ENCODE data around the gene TMEM45A. TPM values are rescaled to one million over a fixed set of nuclear protein-coding genes. Genes with fewer than 3 reads are reported as not detected.
"Not testable (repeated sequence)": the region's sequence is repeated elsewhere in the genome, so short reads cannot be mapped to it uniquely, and the experiment has no call there.

The TMEM45A gene
- total RNA-seq, 1 experiment from 2014 or later: 0.13 TPM

DNA sequence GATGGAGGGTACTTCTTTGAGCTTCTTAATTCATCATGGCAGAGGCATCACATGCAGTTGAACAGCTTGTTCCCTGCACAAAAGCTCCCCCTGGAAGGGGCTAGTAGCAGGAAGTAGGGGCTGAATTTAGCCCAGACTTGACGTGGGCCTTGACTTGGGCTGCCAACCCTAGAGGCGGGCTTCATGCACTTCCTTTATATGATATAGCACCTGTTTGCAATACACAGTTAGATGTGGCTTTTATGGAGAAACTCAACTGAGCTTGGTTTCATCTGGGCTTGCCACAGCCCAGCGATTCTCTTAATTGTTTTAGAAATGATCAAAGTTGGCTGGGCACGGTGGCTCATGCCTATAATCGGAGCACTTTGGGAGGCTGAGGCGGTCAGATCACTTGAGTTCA is 83.3 kb downstream of the TMEM45A start:
- DNase-seq (ENCODE audit: low spot score): no peak

DNA sequence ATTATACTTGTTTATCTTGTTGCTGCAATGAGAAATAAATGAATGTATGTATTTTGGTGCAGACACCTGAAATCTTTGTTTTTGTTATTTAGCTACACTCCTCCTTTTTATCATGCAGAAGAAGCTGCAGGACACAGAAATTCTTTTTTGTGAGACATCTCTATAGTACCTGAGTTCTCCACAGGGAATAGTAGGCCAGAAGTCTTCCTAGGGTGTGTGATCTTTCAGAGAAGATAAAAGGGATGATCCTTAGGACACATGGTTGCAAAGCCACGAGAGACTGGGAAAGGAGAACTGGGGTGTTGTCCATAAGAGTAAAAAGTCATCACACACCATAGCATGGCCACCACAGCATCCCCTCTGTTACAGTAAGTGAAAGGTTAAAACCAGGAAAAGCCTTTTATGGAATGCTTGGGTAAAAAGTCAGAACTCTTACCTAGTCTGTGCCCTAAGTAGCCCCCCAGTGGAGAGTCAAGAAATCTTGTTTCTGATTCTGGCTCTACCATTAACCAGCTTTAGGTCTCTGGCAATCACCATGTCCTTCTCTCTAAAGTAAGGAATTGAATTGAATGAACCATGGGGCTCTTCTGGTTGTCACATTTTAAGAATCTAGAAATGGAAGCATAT is 85.1 kb downstream of the TMEM45A start:
- DNase-seq (ENCODE audit: low spot score): no peak

DNA sequence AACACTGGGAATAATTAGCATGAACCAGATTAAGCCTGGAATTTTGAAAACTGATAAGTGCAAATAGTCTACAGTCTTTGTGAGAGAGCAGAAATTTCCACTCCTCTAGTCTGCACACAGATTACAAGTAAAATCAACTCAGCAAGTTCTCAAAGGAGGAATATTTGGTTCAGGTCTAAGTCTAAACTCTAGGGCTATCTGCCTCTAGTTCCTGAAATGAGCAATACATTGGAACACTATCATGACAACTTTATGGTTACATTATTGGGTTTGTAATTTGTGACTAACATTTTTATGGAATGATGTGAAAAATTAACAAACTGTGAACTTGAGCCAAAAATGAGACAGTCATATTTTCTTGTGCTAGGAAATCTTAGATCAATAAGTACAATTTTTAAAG is 86.2 kb downstream of the TMEM45A start:
- DNase-seq (ENCODE audit: low spot score): no peak

DNA sequence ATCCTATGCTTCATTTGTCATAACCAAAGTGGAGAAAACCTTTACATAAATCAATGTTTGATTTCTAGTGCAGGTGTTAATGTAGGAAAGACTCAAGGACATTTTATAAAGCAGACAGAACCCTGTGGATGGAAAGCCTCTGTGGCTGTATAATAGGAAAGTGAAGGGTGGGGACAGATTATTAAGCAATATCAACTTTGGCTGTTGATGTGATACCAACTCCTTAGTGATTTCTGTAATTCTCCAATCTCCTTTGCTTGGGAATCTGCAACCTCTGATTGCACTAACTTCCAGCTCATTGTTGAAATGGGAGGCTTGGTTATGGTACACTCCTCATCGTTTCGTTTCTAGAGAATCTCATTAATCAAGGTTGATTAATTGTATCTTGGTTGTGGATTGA is 87.7 kb downstream of the TMEM45A start:
- DNase-seq (ENCODE audit: low spot score): no peak

DNA sequence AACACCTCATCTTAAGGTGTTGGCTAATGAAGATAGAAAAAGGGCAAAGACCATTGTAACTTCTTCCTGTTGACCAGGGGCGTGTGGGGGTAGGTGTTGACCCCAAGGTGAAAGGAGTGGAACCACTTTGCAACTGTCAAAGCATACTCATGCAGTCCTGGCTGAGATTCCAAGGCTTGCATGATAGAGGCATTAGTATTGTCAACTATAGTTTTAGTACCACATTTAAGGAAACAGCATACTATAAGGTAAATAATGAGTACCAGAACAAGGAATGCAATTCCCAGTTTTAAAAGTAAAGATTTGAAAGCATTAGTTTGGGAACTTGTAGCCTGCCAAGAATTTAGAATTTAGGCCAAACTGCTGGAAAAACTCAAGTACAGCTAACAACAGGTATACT is 89.2 kb downstream of the TMEM45A start:
- no peak for DNase-seq (ENCODE audit: low spot score)

DNA sequence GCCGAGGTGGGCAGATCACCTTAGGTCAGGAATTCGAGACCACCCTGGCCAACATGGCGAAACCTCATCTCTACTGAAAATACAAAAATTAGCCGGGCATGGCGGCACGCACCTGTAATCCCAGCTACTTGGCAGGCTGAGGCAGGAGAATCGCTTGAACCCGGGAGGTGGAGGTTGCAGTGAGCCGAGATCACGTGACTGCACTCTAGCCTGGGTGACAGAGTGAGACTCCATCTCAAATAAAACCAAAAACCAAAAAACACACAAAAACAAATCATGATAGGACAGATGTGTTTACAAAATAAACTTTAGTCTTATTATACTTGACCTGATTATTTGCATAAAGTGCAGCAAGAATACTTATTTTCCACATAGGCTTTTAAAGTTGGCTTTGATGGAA is 89.7 kb downstream of the TMEM45A start:
- DNase-seq (ENCODE audit: low spot score): not testable (repeated sequence)

DNA sequence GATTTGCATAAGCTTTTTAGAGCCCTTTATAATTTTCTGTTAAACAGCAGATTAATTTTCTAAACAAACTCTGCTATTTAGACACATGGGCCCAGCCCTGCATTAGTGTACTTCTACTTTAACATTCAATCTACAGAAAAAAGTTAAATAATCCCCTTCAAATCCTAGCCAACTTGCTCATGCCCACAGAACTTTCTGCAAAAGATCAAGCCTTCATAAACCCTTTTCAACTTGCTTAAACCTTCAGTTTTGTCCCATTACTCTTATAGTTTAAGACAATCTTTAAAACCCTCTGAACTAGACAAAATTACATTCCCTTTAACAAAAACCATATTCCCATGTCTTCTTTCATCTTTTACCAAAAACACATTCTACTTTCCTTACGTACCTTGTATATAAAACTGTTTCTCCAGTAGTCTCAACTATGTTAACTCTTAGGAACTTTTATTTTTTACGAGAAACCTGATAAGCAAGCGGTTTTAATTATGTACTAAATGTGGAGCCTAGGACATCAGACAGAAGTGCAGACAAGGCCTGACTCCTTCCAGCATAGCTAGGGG is 91.8 kb downstream of the TMEM45A start:
- DNase-seq (ENCODE audit: low spot score): no peak

DNA sequence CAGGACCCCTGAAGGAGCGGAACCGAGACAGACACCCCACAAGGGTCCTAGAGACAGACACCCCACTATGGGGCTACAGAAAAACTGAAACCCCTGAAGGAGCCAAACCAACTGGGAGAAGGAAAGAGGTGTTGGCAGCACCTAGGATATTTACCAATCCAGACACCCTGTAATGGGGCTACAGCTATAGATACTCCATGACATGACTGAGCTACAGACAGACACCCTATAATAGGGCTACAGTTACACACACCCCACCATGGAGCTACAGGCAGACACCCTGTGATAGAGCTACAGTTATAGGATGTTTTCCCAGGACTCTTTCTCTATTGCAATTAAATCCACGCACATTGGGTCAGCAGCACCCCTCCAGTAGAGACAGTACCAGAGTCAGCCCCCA is 94.4 kb downstream of the TMEM45A start:
- DNase-seq (ENCODE audit: low spot score): no peak

DNA sequence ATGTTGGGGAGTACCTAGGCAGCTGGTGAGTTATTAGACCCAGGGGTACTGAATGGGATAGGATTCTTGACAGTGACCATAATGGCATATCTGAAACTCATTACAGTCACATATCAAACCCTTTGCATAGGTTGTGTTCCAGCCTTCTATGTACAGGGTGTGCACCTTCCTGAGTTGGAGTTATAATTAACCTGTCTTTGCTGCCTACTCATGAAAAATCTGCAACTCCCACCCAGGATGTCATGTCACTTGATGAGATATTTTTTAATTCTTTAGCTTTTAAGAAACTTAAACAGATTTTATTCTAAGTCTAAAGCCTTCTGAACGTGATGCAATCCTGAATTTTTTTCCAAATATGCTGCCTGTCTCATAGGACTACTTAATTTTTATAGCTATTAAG is 95.8 kb downstream of the TMEM45A start:
- DNase-seq (ENCODE audit: low spot score): no peak

DNA sequence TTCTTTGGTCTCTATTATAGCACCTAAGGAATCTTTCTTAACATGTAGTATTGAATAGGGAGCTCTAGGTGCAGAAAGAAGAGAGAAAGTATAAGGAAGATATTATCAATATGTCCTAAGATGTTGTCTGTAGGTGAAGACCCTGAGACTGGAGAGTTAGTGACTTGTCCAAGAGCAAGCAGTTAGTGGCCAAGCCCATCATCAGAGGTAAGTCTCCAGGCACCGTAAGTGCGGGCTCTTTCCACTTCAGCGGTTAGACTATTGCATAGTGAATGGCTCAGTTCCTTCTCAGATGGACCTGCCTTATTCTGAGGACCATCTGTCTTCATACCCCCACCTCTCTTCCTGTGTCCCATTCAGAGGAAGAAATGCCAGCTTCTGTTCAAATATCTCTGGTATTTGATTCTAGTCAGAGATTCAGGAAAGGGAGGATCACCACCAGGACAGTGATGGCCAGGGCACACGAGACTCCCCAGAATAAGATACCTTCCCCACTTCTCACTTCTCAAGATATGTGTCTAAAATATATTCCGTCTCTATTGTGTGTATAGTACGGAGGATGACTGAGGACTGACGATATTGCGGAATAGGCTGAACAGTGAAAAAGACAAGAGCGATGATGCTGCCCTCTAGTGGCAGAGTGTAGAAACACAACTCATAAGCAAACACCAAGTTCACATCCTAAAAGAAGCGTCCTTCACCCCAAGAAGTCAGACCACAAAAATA is 97.9 kb downstream of the TMEM45A start:
- peak; percentile 95 for DNase-seq (ENCODE audit: low spot score)

DNA sequence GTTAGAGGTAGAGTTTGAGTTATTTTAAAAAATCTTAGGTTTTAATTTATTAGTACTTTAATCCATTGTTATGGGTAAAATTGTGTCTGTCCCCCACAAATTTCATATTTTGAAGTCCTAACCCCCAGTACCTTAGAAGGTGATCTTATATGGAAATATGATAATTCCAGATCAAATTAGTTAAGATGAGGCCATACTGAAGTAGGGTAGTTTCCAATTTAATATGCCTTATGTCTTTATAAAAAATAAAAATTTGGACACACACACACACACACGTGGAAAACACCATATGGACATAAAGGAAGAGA is 98.4 kb downstream of the TMEM45A start:
- no peak for DNase-seq (ENCODE audit: low spot score)

DNA sequence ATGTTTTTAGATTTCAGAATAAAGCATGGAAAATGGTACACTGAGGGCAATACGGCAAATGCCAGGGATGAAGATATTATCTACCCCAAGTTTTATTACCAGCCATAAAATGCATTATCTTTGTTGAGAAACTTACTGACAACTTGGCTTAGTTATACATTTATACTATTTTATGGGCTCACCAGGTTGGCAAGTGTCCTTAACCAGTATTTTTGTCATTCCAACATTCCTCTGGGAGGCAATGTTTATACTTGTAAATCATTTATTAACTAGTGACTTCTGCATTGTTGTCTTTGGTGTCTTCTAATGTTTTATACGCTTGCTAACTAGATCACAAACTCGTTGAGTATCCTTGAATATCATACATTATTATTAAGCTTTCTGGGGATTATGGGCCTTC is 99.0 kb downstream of the TMEM45A start:
- peak; percentile 62 for DNase-seq (ENCODE audit: low spot score)

DNA sequence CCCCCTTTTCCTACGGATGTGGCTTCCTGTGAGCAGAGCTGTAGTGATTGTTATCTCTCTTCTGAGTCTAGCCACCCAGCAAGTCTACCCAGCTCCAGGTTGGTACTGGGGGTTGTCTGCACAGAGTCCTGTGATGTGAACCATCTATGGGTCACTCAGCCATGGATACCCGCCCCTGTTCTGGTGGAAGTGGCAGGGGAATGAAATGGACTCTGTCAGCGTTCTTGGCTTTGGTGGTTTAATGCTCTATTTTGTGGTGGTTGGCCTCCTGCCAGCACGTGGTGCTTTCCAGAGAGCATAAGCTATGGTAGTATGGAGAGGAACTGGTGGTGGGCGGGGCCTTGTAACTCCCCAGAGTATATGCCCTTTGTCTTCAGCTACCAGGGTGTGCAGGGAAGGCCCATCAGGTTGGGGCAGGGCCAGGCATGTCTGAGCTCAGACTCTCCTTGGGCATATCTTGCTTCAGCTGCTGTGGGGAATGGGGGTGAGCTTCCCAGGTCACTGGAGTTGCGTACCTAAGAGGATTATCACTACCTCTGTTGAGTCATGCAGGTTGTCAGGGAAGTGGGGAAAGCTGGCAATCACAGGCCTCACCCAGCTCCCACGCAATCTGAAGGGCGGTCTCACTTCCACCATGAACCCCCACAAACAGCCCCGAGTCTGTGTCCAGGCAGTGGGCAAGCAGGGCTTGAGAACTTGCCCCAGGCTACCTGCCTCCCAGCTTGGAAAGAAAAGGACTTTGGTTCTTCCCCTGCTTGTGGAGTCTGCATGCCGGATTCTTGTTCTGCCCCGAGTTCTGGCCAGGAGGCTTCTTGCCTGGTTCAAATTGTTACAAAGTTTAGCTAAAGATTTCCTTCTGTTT is 108.0 kb downstream of the TMEM45A start:
- peak; percentile 70 for DNase-seq (ENCODE audit: low spot score)

DNA sequence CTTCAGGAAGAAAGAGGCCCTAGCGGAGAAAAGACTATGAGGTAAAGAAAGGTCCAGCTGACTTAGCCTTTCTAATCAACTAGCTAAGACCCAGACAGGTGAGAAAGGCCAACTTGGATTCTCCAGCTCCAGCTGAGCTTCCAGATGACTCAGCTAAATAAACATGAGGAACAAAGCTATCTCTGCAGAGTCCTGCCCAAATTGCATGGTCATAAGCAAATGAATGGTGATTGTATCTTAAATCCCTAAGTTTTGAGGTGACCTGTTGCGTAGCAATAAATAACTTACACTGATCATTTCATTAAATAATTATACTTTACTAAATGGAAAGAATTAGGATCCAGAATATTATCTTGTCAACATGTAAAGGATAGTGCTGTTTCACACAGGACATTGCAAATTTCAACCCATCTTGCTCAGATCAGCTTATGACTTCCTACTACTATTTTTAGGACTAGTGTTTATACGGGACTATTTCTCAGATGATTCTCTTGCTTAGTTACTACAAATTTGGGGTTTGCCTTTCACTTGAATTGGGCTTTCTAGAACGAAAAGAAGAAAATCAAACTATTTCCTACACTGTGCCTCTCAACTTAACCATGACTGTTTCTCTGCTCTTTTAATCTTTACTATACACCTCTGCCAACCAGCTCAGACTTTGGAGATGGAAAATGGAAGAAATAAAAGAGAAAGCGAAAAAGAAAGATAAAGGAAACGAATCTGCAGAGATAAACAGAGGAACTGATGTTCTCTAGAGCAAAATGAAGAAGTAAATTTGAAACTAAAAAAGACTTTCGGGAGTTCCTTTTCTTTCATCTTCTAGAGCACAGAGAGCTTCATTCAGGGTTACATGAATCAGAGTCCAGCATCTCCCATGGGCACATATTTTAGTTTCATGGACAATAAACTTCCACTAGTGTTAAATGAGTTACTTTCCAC is 110.4 kb downstream of the TMEM45A start:
- peak; percentile 58 for DNase-seq (ENCODE audit: low spot score)

DNA sequence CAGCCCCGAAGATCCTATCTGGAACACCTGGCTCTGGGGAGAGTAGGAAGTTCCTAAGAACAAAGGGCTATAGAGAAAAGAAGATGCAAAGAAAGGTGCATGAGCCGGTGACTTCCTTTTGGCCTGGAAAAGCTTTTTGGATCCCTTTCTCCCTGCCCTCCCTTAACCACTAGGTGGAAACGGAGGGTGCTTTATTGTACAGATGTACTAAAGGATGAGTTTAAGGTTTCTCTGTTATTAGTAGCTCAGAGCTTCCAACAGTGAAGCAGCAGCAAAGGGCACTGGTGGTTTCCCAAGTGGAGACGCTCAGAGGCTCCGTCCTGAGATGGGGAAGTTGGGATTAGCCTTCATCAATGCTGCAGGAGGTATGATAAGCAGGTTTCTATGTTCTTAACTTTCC is 111.0 kb downstream of the TMEM45A start:
- peak; percentile 82 for DNase-seq (ENCODE audit: low spot score)

DNA sequence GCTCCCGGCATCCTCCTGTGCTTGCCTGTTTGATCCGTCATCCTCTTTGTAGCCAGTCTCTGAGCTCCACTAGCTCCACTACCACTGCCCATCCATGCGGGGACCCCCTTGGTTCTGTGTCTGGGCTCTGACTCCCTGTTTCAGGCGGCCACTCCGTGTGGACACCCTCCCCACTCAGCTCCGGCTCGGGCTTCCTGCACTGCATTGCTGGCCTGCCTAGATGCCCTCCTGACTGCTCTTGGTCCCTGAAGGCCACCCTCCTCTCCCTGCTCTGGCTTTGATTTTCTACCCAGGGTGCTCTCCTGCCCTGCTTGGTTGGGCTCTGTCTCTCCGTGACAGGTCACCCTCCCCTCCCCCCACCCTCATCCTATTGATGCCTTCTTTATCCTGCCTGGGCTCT is 112.9 kb downstream of the TMEM45A start:
- no peak for DNase-seq (ENCODE audit: low spot score)

DNA sequence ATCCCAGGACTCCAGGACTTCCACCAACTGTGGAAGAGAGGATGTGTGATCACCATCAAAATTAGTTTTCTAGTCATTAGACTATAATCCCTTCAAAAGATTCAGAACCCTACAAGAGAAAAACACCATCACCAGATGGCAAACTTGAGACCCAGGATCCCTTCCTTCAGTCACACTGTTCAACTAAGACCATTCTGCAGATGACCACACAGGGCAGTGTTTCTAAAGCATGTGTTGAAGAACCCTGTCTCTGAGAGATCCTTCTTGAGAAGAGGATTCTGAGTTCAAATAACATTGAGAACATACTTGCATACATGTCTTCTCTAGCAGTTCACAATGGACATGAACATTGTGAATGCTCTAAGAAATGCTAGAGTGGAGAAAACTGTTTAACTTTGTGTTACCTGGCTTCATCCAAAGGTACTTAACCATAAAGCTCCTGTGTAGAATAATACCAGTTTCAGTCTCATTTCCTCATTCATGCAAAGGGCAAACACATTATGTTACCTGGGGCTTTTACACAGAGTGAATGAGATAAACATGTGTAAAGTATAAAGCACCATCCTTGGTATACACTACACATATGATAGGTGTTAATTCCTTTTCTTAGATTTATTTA is 114.6 kb downstream of the TMEM45A start:
- peak; percentile 33 for DNase-seq (ENCODE audit: low spot score)

DNA sequence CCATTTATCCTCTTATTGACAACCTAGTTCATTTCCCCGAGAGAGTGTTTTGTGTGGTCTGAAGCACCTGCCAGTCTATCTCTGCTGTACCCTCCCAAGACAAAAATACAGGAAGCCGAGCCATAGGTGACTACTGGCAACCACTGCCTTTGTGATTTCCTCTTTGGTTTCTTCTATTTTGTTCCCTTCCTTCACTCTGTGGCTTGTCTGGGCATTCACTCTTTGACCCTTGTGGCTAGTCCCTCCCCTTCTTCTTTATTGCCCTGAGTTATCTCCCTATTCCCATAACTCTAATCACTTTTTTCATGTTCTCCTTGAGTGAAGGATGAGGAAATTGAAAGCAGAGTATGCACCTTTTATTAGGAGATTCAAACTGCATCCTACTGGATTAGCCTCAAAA is 116.9 kb downstream of the TMEM45A start, which contains the start of gene ADGRG7:
ADGRG7 (plus strand) TSS at position 297 of the 400 bp plus-strand sequence. CDS start 256 bp downstream, outside the sequence.
- DNase-seq (ENCODE audit: low spot score): no peak

DNA sequence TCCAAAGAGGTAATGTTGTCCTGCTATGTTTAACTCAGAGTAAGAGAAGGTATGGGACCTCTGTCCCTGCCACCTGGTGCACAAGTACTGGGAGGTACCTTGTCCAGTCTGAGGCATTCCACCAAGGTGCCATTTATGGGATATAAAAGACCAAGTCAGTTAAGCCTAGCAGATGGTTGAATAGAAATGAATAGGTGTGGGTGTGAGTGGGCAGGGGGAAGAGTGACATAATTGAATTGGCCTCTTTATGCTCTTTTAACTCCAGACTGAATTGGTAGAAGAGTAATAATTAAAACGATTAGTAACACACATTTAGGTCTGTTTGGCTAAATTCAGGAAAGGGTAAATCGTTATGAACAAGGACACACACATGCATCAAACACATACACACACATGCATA is 117.5 kb downstream of the TMEM45A start:
- no peak for DNase-seq (ENCODE audit: low spot score)

DNA sequence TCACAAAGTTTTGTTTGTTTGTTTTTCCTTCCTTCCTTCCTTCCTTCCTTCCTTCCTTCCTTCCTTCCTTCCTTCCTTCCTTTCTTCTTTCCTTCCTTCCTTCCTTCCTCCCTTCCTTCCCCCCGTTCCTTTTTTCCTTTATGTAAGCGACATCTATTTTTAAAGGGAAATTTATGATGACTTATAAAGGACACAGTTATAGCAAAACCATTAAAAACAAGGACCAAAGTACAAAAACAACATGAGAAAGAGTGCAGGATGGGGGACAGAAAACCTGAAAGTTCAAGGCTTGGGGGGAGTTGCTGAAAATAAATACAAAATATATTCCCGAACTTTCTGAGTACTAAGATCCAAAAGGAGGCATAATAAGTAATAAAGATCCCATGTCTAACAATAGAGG is 118.8 kb downstream of the TMEM45A start:
- no peak for DNase-seq (ENCODE audit: low spot score)

All from HT-29 (cell line).